ENCODE results near the gene SMIM3.
A peak's percentile ranks its signal among the peaks of the same experiment; 100 is the strongest.

Gene SMIM3

DNA sequence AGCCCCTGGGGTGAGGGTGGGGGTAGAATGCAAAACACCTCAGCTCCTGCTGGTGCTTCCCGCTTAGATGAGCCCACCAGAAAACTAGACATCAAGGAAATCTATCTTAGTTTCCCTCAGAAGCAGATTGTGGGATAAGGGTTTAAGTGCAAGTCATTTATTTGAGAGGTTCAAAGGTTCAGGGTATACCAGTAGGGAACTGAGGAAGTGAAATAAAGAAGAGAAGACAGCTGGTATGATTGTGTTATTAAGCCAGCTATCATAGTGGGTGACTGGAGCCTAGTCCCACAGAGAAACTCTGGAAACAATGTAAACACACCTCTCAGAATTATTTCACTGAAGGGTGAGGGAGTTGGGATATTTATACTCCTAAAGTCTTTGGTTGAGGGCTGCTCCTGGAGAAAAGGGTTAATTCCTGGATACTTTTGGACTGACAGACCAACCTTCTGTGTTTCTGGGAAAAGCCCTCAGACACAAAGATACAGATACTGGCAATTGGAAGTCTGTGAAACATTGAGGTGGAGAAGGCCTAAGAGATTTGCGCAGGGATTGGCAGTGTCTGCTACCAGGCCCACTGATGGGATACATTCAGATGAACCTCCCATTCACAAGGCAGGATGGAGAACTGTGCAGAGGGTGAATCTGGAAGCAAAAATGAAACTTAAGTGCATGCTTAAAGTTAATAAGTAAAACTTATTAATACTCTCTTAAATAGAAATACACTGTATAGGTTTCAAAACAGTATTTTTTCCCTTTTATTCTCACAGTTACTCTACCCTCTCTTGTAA, 13.4 kb upstream of the SMIM3 start:
- no peak for DNase-seq (ENCODE audit: low read depth in 2 of 3, low spot score in 1 of 3)

DNA sequence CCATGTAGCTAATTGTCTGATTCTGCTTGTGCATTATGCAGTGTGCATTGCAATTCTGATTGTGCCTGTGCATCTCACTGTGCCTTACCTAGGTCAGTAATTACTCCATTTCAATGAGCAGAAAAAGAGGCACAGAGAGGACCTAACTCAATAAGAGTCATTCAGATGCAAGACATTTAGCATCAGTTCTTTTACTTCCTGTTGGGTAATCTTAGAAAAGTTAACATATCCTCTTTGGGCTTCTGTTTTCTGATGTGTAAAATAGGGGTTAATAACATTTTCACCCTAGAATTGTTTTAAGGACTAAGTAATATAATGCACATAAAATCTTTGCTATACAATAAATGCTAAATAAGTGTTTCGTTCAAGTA, 12.8 kb upstream of the SMIM3 start:
- no peak for DNase-seq (ENCODE audit: low read depth in 2 of 3, low spot score in 1 of 3)

DNA sequence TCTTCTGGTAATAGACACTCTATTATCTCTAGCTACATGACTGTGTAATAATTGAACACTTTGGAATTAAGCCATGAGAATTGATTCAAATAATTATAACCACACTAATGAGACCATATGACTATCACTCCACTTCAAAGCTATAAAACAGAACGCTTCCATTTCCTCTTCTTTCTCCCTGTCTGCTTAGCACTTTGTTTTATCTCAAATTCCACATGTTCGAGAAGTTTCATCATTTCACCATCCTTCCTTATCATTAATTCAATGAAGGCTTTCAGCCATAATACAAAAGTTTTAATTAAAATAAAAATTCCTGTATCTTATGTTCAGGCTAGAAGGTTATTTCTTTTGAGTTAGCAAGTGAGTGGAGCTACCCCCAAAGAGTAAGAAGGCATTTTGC, 12.3 kb upstream of the SMIM3 start:
- no peak for DNase-seq (ENCODE audit: low read depth in 2 of 3, low spot score in 1 of 3)

DNA sequence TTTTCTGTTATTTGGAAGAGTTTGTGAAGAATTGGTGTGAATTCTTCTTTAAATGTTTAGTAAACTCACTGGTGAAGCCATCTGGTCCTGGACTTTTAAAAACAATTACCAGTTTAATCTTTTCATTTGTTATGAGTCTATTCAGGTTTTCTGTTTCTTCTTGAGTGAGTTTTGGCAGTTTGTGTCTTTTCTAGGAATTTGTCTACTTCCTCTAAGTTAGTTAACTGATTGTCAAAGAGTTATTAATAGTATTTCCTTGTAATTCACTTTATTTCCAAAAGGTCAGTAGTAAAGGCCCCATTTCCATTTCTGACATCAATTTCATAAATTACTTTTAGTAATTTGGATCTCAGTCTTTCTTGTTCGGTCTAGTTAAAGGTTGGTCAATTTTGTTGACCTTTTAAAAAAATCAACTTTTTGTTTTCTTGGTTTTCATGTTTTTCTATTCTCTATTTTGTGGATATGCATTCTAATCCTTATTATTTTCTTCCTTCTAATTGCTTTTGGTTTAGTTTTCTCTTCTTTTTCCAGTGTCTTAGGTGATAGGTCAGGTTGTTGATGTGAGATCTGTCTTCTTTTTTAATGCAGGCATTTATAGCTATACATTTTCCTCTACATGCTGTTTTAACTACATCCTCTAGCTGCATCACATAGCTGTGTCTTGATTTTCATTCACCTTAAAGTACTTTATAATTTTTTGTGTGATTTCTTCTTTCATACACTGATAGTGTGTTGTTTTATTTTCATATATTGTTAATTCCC, 7.3 kb upstream of the SMIM3 start:
- no peak for DNase-seq (ENCODE audit: low read depth in 2 of 3, low spot score in 1 of 3)

DNA sequence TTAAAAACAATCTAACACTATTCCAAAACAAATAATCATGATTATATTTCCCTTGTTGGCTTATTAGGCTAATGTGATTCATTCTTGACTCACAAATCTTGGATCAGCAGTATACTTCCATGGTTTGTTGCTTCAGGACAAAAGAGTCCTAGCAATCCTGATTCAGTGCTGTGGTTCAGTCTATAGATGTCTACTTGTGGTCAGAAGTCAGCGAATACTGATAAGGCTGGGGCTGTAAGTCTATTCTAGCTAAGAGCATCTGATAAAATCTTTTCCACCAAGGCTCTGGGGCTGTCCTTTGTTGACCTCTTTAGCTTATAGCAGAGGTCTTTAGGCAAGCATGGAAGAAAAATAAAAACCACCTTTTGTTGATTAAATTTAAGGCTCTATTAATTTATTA, 4.4 kb upstream of the SMIM3 start:
- no peak for DNase-seq (ENCODE audit: low read depth in 2 of 3, low spot score in 1 of 3)

DNA sequence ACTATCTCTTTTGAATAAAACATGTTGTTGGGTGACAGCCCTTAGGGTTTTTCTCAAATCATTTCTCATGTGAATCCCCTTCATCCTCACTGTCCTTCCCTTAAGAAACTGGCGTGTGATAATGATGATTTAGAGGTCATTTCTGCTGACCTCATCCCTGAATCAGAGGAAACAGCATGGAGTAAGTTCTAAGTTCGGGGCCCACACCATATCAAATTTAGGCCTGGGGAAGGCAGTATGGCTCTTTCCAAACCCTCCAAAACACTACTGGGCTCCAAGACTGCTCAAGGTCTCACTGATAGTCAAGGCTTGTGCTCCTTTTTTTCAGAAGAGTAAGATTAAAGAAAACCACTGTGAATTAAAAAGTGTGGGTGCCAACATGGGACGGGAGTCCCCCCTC, 872 bp upstream of the SMIM3 start:
- no peak for DNase-seq (ENCODE audit: low read depth in 2 of 3, low spot score in 1 of 3)

DNA sequence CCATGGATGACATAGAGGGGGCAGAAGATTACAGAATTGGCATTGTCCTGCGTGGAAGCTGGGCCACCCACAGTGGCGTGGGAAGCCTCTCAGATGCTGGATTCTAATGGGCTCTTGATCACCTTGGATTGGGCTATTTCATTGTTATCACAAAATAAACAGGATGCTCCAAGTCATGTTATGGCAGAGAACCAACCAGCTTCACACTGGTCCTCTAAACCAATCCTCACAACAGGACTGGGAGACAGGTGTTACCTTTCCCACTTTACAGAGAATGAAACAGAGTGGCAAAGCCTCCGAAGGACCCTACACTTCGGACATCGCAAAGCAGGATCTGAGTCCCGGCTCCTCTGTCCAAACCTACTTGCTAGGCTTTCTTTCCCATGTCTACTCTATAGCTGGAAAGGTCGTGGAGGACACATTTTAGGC, 455 bp upstream of the SMIM3 start:
- DNase-seq (ENCODE audit: low read depth in 2 of 3, low spot score in 1 of 3) = no peak

DNA sequence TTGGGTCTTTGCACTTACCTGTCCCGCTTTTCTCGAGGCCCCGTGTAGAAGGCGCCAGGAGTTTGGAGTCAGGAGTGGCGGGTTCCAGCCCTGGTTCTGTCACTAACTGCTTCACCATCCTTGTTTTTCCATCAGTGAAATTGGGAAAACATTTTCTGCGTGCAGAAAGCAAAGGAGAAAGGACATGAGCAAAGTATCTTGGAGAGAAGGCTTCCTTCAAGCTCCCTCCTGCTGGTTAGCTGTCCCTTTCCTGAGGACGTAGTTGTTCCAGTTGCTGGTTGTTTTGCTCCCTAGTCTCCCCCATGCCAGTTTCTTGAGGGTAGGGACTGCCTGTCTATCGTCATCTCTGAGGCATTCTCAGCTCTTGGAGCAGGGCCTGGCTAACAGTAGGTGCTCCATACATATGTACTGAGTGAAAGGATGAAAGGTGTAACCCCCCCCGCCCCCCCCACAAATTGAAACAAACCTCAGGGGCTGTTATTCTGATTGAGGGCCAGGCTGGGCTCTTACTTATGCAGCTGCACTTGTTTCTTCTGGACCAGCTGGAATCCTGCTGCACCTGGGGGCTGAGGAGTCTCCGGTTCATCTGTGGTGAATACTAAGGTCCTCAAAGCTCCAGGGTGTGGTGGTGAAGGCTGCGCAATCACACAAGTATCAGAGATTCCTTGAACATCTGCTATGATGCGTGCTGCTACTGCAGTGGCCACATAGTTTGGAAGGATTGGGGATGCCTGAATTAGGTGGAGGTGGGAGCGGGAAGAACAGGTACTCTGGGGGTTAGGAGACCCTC, 1.0 kb downstream of the SMIM3 start:
- DNase-seq (ENCODE audit: low read depth in 2 of 3, low spot score in 1 of 3) = no peak

DNA sequence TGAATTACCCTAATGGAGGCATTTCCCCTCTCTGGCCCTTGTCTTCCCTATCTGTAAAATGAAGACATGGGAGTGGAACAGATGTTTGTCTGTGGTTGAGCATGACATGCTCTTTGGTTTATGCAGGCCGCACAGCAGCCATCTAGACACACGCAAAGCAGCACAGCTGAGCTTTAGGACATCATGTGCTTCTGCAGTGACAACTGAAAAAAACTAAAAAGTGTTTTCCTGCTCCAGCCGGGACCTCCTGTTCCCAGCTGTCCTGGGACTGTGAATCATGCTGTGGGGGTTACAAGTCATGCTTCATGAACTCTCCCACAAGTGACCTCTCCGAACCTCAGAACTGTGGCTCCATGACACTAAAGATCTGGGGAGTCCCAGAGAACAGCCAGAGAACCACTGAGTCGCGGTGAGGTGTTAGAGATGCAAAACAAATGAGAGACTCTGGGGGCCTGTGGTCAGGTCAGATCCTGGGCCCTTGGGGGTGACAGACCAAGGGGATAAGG, 1.7 kb downstream of the SMIM3 start:
- DNase-seq (ENCODE audit: low read depth in 2 of 3, low spot score in 1 of 3) = no peak

DNA sequence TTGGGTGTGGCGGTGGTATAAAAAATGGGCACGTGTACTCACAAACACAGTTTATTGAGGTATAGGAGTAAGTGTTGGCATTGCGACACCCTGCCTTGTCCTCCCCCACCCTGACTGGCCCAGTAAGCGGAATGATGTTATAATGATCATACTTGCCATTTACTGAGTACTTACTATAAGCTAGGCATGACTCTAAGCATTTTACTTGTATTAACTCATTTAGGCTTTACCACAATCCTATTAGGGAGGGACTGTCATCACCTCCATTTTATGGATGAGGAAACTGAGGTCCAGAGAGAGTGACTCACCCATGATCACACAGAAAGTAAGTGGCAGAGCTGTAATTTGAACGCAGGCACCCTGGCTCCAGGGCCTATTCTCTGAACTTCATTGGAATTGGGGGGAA, 2.3 kb downstream of the SMIM3 start:
- DNase-seq (ENCODE audit: low read depth in 2 of 3, low spot score in 1 of 3) = no peak

DNA sequence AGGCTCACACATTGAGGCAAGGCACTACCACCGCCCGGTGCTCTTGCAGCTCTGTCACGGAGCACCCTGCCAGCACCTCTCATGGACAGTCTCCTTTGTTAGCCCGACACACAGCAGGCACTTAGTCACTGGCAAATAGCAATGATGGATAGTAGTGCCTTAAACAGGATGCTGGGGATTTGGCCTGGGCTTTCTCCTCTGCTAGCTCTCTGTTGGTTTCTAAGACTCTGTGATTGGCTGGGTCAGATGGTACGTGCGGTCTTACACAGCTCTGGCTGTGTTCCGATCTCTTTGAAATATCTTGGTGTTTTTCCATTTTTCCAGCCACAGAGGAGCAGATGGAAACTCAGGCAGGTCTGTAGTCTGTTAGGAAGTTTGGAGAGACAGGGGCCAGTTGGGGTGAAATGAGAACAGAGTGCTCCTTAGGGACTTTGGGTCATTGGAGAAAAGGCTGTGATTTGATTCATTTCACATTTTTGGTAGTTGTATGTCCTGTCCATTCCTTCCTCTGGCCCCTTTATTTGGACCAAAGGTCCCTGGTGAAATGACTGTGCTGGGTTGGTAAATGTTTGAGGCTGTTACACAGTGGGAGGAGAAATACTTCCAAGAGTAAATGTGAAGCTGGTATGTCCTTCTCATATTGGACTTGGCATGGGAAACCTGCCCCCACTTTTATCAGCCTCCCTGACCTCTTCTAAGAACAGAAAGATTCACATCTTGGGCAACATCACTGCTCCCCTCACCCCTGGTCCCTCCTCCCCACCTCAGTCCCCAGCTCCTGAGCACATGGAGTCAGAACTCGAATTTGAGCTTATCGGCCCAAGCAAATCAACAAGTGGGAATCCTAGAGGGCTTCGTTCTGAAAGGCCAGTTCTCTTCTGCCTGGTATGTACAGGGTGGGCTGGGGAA, 3.4 kb downstream of the SMIM3 start:
- no peak for DNase-seq (ENCODE audit: low read depth in 2 of 3, low spot score in 1 of 3)

DNA sequence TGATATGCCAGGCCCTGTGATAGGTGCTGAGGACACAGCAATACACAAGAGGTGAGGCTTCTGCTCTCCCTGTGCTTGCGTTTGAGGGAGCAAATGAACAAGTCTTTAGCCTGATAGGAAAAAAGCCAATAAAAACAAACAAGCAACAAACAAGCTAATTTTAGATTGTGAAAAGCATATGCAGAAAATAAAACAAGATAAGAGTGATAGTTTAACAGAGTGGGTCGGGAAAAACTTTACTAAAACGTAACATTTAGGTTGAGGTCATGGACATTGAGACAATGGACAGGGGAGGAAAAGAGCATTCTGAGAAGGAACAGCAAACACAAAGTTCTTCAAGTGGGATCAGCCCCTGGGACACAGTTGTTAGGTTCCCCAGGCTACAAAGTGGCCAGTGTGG, 4.3 kb downstream of the SMIM3 start:
- DNase-seq (ENCODE audit: low read depth in 2 of 3, low spot score in 1 of 3) = no peak

DNA sequence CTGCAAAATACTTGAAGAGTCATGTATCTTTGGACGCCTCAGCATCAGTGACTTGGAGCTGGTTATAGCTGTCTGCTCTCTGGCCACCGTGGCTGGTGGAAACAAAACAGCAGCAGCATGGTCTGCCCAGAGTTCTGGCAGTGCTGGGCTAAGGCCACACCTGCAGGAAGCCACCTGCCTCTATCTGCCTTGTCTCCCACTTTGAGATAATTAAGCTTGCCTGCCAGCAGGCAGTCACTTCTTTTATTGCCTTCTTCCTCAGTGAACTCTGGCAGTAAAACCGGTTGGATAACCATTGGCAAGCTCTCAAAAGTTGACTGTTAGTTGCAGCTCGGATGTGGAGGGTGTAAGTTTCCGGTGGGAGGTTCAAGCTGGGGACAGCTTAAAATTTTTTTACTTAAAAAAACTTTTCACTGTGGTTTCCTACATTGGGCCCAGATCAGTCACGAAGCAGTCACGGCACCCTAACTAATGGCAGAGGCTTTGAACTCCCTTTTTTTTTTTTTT, 4.9 kb downstream of the SMIM3 start:
- peak; percentile 41 to 57 (median 50) for DNase-seq (ENCODE audit: low read depth in 2 of 3, low spot score in 1 of 3)

DNA sequence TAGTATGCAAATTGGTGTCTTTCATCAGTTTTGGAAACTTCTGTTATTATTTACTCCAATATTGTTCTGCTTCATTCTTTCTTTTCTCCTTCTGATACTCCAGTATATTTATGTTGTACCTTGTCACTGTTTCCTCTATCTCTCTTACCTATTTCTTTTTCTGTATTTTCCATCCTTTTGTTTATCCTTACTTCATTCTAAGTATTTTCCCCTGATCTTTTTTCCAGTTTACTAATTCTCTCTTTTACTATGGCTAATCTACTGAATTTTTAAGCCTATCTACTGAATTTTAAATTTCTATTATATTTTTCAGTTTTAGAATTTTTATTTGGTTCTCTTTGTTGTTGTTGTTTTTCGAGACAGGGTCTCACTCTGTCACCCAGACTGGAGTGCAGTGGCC, 7.4 kb downstream of the SMIM3 start:
- DNase-seq (ENCODE audit: low read depth in 2 of 3, low spot score in 1 of 3) = no peak

DNA sequence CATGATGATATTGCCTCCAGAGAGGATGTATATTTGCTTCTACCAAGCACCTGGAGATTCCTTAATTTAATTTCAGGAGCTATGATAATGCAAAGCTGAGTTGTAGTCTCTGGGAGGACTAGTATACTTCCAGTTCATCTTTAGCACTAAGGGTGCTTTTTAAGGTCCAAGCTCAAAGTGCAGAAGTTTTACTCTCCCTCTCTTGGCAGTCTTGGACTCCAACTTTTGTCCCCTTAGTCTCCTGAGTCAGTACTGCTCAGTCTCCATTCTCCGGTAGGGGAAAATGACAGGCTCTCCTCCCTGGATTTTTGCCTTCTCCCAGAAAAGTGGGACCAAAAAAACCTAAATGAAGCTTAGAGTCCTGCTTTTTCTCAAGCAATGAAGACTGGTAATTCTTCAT, 8.3 kb downstream of the SMIM3 start:
- no peak for DNase-seq (ENCODE audit: low read depth in 2 of 3, low spot score in 1 of 3)

DNA sequence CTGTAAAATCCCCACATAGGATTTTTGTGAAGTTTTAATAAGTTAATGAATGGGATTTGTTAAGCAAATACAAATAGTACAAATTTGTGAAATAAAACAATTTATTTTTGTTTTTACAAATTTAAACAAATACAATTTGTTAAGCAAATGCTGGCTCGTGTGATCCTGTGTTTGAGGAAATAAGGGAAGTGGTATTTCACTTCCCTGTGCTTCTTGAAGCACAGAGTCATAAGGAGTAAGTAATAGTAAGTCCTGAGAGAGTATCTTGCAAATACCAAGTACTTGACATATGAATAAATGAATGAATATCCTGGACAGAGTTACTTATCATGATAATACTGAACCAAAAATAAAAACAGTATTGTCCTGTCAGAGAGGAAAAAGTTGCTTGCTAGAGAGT, 9.1 kb downstream of the SMIM3 start:
- DNase-seq (ENCODE audit: low read depth in 2 of 3, low spot score in 1 of 3) = no peak

DNA sequence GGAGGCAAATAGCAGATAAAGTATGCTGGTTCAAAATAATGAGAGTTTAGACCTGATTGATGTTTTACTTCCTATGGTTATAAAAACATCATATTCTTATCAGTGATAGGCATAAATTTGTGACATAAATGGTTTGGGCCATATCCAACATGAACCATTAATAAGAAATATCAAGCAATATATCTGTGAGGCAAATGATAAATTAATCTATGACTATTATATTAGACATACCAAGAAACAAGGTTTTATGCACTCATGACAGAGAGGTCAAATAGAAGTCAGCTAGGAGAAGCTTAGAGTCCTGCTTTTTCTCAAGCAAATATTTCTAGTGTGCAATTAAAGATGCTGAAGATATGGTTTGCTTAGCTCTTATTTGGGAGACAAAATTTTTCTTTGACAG, 10.4 kb downstream of the SMIM3 start:
- DNase-seq (ENCODE audit: low read depth in 2 of 3, low spot score in 1 of 3) = no peak

DNA sequence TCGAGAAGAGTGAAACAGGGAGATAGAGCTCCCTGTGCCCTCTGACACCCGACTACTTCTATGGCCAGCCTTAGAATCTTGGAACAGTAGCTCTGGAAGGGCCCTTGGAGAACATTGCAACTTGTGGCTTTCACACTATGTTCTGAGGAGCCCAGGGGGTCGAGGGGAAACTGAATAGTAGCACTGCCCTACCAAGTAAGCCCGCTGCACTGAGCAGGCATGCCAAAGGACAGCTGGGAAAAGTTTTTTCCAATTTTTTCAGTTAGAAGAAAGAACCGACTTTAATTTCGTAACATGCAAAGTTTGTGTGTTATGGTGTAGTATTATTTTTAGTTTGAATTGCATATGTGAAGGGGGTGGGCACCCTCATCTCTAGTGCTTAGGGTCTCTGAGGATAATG, 10.9 kb downstream of the SMIM3 start:
- no peak for DNase-seq (ENCODE audit: low read depth in 2 of 3, low spot score in 1 of 3)

DNA sequence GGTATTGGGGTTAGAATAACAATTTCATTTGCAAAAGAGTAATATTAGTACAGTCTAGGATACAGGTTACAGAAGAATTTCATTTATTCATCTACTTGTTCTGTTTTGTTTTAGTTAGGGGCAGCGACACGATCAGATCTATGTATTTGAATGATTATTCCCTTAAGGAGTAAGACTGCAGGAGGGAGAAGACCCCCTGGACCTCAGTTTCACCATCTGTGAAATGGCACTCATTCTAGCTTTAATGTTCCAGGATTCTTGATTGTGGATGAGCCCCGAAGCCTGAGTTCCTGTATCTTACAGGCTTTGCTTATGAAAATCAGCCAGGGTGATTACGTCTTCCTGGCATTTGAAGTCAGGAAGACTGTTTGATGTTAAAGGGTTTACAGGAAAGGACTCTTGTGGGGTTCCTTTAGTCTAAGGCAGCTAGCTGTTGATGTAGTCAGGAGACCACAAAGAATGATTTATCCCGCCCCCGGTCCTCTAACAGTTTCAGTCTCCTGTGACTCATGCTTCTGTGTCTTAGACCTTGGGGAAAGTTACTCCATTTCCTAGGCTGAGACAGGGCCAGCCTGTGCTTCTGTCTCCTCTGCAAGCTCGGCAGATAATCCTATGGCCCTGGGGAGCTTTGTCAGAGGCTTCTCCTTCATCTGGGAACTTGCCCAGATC, 11.5 kb downstream of the SMIM3 start:
- DNase-seq (ENCODE audit: low read depth in 2 of 3, low spot score in 1 of 3) = peak; percentile 60 to 77 (median 74)

DNA sequence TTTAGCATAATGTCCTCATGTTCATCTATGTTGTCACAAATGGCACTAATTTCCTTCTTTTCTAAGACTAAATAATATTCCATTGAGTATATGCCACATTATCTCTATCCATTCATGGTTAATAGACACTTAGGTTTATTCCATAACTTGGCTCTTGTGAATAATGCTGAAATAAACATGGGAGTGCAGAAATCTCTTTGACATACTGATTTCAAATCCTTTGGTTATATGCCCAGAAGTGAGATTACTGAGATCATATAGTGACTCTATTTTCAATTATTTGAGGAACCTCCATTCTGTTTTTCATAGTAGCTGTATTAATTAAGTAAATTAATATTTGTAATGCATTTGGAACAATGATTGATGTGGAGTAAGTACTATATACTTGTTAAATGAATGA, 13.0 kb downstream of the SMIM3 start:
- no peak for DNase-seq (ENCODE audit: low read depth in 2 of 3, low spot score in 1 of 3)

Data from stimulated activated CD4-positive, alpha-beta T cell treated with anti-CD3 and anti-CD28 coated beads, Interleukin-12 subunit alpha, Interleukin-12 subunit beta, amount 100 ng/mL, for 48 hours (primary cell).